ENCODE data around the gene PTTG1. TPM values are rescaled to one million over a fixed set of nuclear protein-coding genes. Genes with fewer than 3 reads are reported as not detected.

Gene PTTG1
- total RNA-seq, 1 donor: 158 TPM

DNA sequence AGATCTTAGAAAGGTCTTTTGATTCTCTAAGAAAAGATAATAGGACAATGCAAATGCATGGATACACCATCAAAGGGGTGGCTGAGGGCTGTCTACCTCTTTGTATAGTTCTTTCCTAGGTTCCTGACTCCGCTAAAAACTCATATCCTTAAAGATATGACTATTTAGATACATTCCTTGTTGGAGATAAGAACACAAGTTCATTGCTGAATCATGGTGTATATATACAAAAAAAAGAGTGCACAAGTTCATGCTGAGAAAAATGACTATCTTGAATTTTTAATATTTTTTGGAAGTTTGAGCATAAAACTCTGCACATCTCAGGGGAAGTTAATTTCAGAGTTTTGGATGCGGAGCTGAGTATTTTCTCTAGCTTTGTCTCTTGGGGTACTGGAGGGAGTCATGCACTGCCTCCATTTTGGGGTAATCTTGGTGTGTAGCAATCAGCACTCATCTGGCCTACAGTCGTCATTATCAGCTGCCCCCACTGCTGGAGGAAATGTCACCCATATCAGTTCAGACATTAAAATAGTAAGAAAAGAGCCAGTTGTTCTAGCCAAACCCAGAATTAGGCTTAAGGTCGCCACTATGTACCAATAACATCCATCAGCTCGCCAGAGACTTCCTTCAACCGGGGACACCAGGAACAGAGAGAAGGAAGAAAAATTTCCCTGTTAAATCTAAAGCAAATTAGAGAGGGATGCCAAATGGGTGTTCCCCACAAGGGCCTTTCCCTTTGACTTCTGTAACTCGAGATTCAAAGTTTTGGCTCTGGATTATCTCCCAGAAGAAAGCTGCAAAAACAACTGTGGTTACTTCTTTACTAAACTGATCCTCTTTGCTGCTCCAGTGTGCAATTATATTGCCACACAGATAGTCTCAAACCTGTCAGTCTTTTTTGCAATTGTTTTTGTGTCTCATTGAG, 49.0 kb downstream of the PTTG1 start:
- TF ChIP-seq CTCF (IDR thresholded peaks at IDR 0.05; ENCODE audit: insufficient read depth, low read depth, low read length): no peak
- peak; percentile 83 for DNase-seq (ENCODE audit: low read depth)
- H3K4me3 ChIP-seq (ENCODE audit: low read depth, low read length): no peak overlapping the region

DNA sequence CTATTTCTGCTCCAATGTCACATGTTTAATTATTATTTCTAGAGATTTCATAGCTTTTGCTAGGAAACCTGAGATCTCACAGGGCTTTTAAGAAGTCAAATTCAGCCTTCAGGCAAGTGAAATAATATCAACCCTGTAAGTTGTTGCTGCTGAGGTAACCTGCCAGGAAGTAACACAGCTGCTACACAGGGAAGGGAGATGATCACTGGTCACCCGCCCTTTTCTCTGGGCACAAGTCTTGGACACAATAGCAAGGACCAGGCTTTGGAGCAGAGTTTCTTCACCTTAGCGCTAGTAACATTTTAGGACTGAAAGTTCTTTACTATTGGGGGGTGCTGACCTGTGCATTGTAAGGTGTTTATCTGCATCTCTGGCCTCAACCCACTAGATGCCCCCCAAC, 50.1 kb downstream of the PTTG1 start:
- no peak for TF ChIP-seq CTCF (IDR thresholded peaks at IDR 0.05; ENCODE audit: insufficient read depth, low read depth, low read length)
- no peak for DNase-seq (ENCODE audit: low read depth)
- no peak overlapping the region for H3K4me3 ChIP-seq (ENCODE audit: low read depth, low read length)

DNA sequence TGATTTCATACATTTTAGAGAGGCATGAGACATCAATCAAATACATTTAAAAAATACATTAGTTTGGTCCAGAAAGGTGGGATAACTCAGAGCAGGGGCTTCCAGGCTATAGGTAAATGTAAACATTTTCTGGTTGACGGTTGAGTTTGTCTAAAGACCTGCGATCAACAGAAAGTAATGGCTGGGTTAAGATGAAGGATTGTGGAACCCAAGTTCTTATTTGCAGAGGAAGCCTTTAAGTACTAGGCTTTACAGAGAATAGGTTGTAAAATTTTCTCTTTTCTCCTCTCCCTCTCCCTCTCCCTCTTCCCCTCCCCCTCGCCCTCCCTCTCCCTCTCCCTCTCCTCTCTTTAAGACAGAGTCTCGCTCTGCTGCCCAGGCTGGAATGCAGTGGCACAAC, 50.8 kb downstream of the PTTG1 start:
- H3K4me3 ChIP-seq (ENCODE audit: low read depth, low read length): no peak overlapping the region
- no peak for TF ChIP-seq CTCF (IDR thresholded peaks at IDR 0.05; ENCODE audit: insufficient read depth, low read depth, low read length)
- no peak for DNase-seq (ENCODE audit: low read depth)

DNA sequence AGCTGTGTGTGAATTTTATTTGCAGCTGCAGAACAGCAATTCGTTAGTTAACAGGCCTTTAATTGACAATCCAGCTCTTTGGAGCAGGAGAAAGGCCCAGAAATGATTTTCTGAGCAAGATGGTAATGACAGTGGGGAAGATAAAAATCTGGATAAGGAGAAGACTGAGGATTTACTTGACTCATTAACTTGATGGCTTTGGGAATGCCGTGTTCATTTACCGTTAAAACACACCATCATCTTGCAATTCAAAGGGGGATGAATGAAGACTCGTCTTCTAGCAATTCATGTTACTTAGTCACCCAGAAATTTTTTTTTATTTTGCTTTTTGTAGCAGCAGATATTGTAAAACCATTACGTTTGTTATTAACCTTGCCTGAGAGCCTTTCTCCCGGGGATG, 52.0 kb downstream of the PTTG1 start:
- TF ChIP-seq CTCF (IDR thresholded peaks at IDR 0.05; ENCODE audit: insufficient read depth, low read depth, low read length): no peak
- DNase-seq (ENCODE audit: low read depth): no peak
- H3K4me3 ChIP-seq (ENCODE audit: low read depth, low read length): no peak overlapping the region

GRCh38 chr5:160474084-160474483, 52.4 kb downstream of the PTTG1 start:
- TF ChIP-seq CTCF (IDR thresholded peaks at IDR 0.05; ENCODE audit: insufficient read depth, low read depth, low read length): no peak
- no peak overlapping the region for H3K4me3 ChIP-seq (ENCODE audit: low read depth, low read length)

GRCh38 chr5:160475864-160476438, 54.3 kb downstream of the PTTG1 start:
- H3K4me3 ChIP-seq (ENCODE audit: low read depth, low read length): no peak overlapping the region
- TF ChIP-seq CTCF (IDR thresholded peaks at IDR 0.05; ENCODE audit: insufficient read depth, low read depth, low read length): no peak
- no peak for DNase-seq (ENCODE audit: low read depth)

More at GRCh38 chr5:160474084-160474483, 52.4 kb downstream of the PTTG1 start:
- no peak for DNase-seq (ENCODE audit: low read depth)

Measured in fibroblast of villous mesenchyme (primary cell).